OCI-LY3 (cell line): ENCODE measurements around the gene ABCC5.

Source experiments
- H2AFZ ChIP-seq: fragments of 200-600, 300-600 bp; shearing (Covaris generic); 2 replicates; pipeline ENCODE4 v1.6.0; 2014; ENCODE audit warnings: antibody characterized with exemption, low read depth, low read length
- H3K27ac ChIP-seq: fragments of 200-600, 300-600 bp; sonication (generic); 2 replicates; pipeline ENCODE4 v1.5.1; 2014; ENCODE audit warnings: mild to moderate bottlenecking, low read length, moderate library complexity, mixed read lengths
- H3K27me3 ChIP-seq: fragments of 200-600, 300-600 bp; sonication (generic); 2 replicates; pipeline ENCODE4 v1.6.1; 2014; ENCODE audit warnings: low read depth, low read length, mixed read lengths
- H3K36me3 ChIP-seq: fragments of 200-600, 300-600 bp; sonication (generic); replicated peaks from 2 replicates; pipeline ENCODE3; 2014; ENCODE audit warnings: low read depth, low read length, mixed read lengths
- H3K4me1 ChIP-seq: fragments of 300-600, 200-600 bp; sonication (generic); 2 replicates; pipeline ENCODE4 v1.6.1; 2014; ENCODE audit warnings: low read length, mixed read lengths
- H3K4me2 ChIP-seq: fragments of 200-600, 300-600 bp; sonication (generic); 2 replicates; pipeline ENCODE4 v1.6.1; 2014; ENCODE audit warnings: low read length, mixed read lengths
- H3K4me3 ChIP-seq: fragments of 300-600, 200-600 bp; sonication (generic); 2 replicates; pipeline ENCODE4 v1.5.1; 2014; ENCODE audit warnings: antibody characterized with exemption, mild to moderate bottlenecking, low read length, moderate library complexity
- H3K79me2 ChIP-seq: fragments of 300-600, 200-600 bp; shearing (Covaris generic); 2 replicates; pipeline ENCODE4 v1.6.1; 2014; ENCODE audit warnings: mild to moderate bottlenecking, low read length, mixed read lengths
- H3K9ac ChIP-seq: fragments of 300-600, 200-600 bp; shearing (Covaris generic); 2 replicates; pipeline ENCODE4 v1.6.0; 2014; ENCODE audit warnings: mild to moderate bottlenecking, low read length, moderate library complexity
- H3K9me3 ChIP-seq: fragments of 200-600, 300-600 bp; shearing (Covaris generic); 2 replicates; pipeline ENCODE4 v1.6.1; 2014; ENCODE audit warnings: low read length, mixed read lengths; ENCODE audit not compliant: insufficient read depth
- H4K20me1 ChIP-seq: fragments of 200-600, 300-600 bp; sonication (generic); 2 replicates; pipeline ENCODE4 v1.6.1; 2016; ENCODE audit warnings: low read length, mixed read lengths; ENCODE audit not compliant: insufficient read depth
- CTCF ChIP-seq: fragments of 200-600, 300-600 bp; sonication (generic); IDR thresholded peaks from 2 replicates; pipeline ENCODE4 v1.5.1; 2014; ENCODE audit warnings: antibody characterized with exemption, low read length, low read depth
- EZH2phosphoT487 ChIP-seq: fragments of 200-600 bp; shearing (Covaris generic); IDR thresholded peaks from 2 replicates; pipeline ENCODE4 v1.6.1; 2018; ENCODE audit warnings: antibody characterized with exemption, mixed run types, low read depth

The ABCC5 gene

GRCh38 chr3:183984749-183985729, 32.6 kb downstream of the ABCC5 start:
- Histone ChIP-seq H4K20me1 (no peaks in the 10 kb centered on the region), H3K36me3 (no peaks in the 10 kb centered on the region), H3K27me3 (no peaks in the 10 kb centered on the region), H3K79me2 (no peaks in the 10 kb centered on the region), H3K4me2 (no peak overlapping the region), H2AFZ (no peak overlapping the region), H3K9ac (no peak overlapping the region), H3K4me3 (no peak overlapping the region), H3K27ac (no peak overlapping the region), H3K9me3 (no peaks in the 10 kb centered on the region), H3K4me1 (no peaks in the 10 kb centered on the region)
- TF ChIP-seq CTCF (no peak), EZH2phosphoT487 (no peak)

GRCh38 chr3:183984127-183984740, 33.5 kb downstream of the ABCC5 start:
- Histone ChIP-seq H3K27me3 (no peaks in the 10 kb centered on the region), H3K9me3 (no peaks in the 10 kb centered on the region), H2AFZ (no peak overlapping the region), H3K79me2 (no peaks in the 10 kb centered on the region), H3K9ac (no peak overlapping the region), H3K36me3 (no peaks in the 10 kb centered on the region), H3K4me1 (no peaks in the 10 kb centered on the region), H3K4me2 (no peak overlapping the region), H4K20me1 (no peaks in the 10 kb centered on the region), H3K27ac (no peak overlapping the region), H3K4me3 (no peak overlapping the region)
- no peak for TF ChIP-seq CTCF
- TF ChIP-seq EZH2phosphoT487: no peak

- Histone ChIP-seq H4K20me1 (no peaks in the 10 kb centered on the region), H3K4me3 (no peak overlapping the region), H3K4me2 (no peak overlapping the region), H3K36me3 (no peaks in the 10 kb centered on the region), H2AFZ (no peak overlapping the region), H3K79me2 (no peaks in the 10 kb centered on the region), H3K27ac (no peak overlapping the region), H3K9me3 (no peaks in the 10 kb centered on the region), H3K27me3 (no peaks in the 10 kb centered on the region), H3K4me1 (no peaks in the 10 kb centered on the region), H3K9ac (no peak overlapping the region)
- TF ChIP-seq EZH2phosphoT487: no peak
- TF ChIP-seq CTCF: no peak
Observed at GRCh38 chr3:183981990-183982644, 35.6 kb downstream of the ABCC5 start.

- Histone ChIP-seq H3K4me1 (no peaks in the 10 kb centered on the region), H3K27ac (no peak overlapping the region), H3K27me3 (no peaks in the 10 kb centered on the region), H4K20me1 (no peaks in the 10 kb centered on the region), H3K4me3 (no peak overlapping the region), H3K4me2 (no peak overlapping the region), H3K9me3 (no peaks in the 10 kb centered on the region), H3K79me2 (no peaks in the 10 kb centered on the region), H2AFZ (no peak overlapping the region), H3K36me3 (no peaks in the 10 kb centered on the region), H3K9ac (no peak overlapping the region)
- TF ChIP-seq CTCF: no peak
- no peak for TF ChIP-seq EZH2phosphoT487
Observed at GRCh38 chr3:183980403-183980802, 37.3 kb downstream of the ABCC5 start.
